ENCODE data around the gene PPM1F. TPM values are rescaled to one million over a fixed set of nuclear protein-coding genes. Genes with fewer than 3 reads are reported as not detected.
"Not testable (repeated sequence)": the region's sequence is repeated elsewhere in the genome, so short reads cannot be mapped to it uniquely, and the experiment has no call there.

The PPM1F gene
- total and polyA plus RNA-seq, 2 donors (not counting 1 experiment from before 2014, with no cell fraction given) = 12.5 to 37.0 TPM

DNA sequence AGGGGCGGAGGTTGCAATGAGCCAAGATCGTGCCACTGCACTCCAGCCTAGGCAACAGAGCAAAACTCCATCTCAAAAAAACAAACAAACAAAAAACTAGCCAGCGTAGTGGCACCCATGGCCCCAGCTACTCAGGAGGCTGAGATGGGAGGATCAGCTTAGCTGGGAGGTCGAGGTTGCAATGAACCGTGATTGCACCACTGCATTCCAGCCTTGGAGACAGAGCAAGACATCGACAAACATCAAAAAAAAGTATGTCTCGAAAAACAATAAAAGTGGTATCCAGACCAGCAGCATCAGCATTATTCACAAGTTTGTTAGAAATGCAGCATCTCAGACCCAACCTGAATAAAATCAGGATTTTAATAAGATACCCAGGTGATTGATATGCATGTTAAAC lies 79.0 kb downstream of the PPM1F start:
- no peak overlapping the region for H3K9ac ChIP-seq (ENCODE audit: insufficient read depth, low read length)
- H3K27ac ChIP-seq (ENCODE audit: insufficient read depth, low read length) = no peak overlapping the region
- no peak overlapping the region for H2AFZ ChIP-seq (ENCODE audit: low read length)
- H3K4me1 ChIP-seq (ENCODE audit: control insufficient read depth, extremely low read depth, insufficient read depth, low read length) = no peaks in the 10 kb centered on the region
- no peak for DNase-seq (ENCODE audit: low read depth in 2 of 2)
- H3K4me3 ChIP-seq (replicated peaks in 1 of 4; ENCODE audit: control extremely low read depth in 1 of 4, insufficient read depth in 1 of 4, low read depth in 3 of 4, low read length in 4 of 4) = no peak overlapping the region
- TF ChIP-seq, protein P1, sequence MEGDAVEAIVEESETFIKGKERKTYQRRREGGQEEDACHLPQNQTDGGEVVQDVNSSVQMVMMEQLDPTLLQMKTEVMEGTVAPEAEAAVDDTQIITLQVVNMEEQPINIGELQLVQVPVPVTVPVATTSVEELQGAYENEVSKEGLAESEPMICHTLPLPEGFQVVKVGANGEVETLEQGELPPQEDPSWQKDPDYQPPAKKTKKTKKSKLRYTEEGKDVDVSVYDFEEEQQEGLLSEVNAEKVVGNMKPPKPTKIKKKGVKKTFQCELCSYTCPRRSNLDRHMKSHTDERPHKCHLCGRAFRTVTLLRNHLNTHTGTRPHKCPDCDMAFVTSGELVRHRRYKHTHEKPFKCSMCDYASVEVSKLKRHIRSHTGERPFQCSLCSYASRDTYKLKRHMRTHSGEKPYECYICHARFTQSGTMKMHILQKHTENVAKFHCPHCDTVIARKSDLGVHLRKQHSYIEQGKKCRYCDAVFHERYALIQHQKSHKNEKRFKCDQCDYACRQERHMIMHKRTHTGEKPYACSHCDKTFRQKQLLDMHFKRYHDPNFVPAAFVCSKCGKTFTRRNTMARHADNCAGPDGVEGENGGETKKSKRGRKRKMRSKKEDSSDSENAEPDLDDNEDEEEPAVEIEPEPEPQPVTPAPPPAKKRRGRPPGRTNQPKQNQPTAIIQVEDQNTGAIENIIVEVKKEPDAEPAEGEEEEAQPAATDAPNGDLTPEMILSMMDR (conservative IDR thresholded peaks at IDR 0.05 in 1 of 2, IDR thresholded peaks at IDR 0.05 in 1 of 2; ENCODE audit: low read depth in 1 of 2, low read length in 2 of 2) = no peak
- TF ChIP-seq EZH2 (IDR thresholded peaks at IDR 0.05; ENCODE audit: low read length, missing control alignments) = no peak
- H4K20me1 ChIP-seq (ENCODE audit: control insufficient read depth, extremely low read depth, insufficient read depth, low read length) = no peaks in the 10 kb centered on the region
- no peaks in the 10 kb centered on the region for H3K9me3 ChIP-seq (ENCODE audit: control insufficient read depth, insufficient read depth, low read depth, low read length)
- H3K27me3 ChIP-seq (ENCODE audit: control insufficient read depth, insufficient read depth, low read length) = no peaks in the 10 kb centered on the region
- H3K36me3 ChIP-seq (ENCODE audit: control insufficient read depth, insufficient read depth, low read length) = no peaks in the 10 kb centered on the region
- H3K79me2 ChIP-seq (ENCODE audit: control insufficient read depth, insufficient read depth, low read length) = no peaks in the 10 kb centered on the region
- no peak overlapping the region for H3K4me2 ChIP-seq (ENCODE audit: extremely low read depth, insufficient read depth, low read length)

DNA sequence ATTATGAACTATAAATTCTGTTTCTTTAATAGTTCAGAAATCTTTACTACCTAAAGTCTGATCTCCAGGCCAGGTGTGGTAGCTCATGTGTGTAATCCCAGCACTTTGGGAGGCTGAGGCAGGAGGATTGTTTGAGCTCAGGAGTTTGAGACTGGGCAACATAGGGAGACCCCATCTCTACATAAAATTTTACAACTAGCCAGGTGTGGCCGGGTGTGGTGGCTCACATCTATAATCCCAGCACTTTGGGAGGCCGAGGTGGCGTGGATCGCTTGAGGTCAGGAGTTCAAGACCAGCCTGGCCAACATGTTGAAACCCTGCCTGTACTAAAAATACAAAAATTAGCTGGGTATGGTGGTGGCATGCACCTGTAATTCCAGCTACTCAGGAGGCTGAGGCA lies 79.9 kb downstream of the PPM1F start:
- H3K79me2 ChIP-seq (ENCODE audit: control insufficient read depth, insufficient read depth, low read length); H3K27me3 ChIP-seq (ENCODE audit: control insufficient read depth, insufficient read depth, low read length); H2AFZ ChIP-seq (ENCODE audit: low read length); DNase-seq (ENCODE audit: low read depth in 2 of 2); H3K9me3 ChIP-seq (ENCODE audit: control insufficient read depth, insufficient read depth, low read depth, low read length); H3K4me3 ChIP-seq (replicated peaks in 1 of 4; ENCODE audit: control extremely low read depth in 1 of 4, insufficient read depth in 1 of 4, low read depth in 3 of 4, low read length in 4 of 4); H3K4me2 ChIP-seq (ENCODE audit: extremely low read depth, insufficient read depth, low read length); H3K36me3 ChIP-seq (ENCODE audit: control insufficient read depth, insufficient read depth, low read length); H3K27ac ChIP-seq (ENCODE audit: insufficient read depth, low read length); H3K4me1 ChIP-seq (ENCODE audit: control insufficient read depth, extremely low read depth, insufficient read depth, low read length); H4K20me1 ChIP-seq (ENCODE audit: control insufficient read depth, extremely low read depth, insufficient read depth, low read length); H3K9ac ChIP-seq (ENCODE audit: insufficient read depth, low read length): not testable (repeated sequence)

Other genes starting within 250 kb of the PPM1F start
- 1.5 and 2.3 TPM in 2 replicates for gene YPEL1, start 217.1 kb downstream of the PPM1F start, total RNA-seq
- 0.36 and 0.51 TPM in 2 replicates for gene YPEL1, start 217.1 kb downstream of the PPM1F start, polyA plus RNA-seq
- 39.3 and 53.8 TPM in 2 replicates for gene MAPK1, start 85.2 kb downstream of the PPM1F start, total RNA-seq
- gene MAPK1, start 85.2 kb downstream of the PPM1F start, polyA plus RNA-seq = 133 and 134 TPM in 2 replicates
- gene TOP3B, start 29.9 kb upstream of the PPM1F start, total RNA-seq = 16.5 and 18.2 TPM in 2 replicates
- gene TOP3B, start 29.9 kb upstream of the PPM1F start, polyA plus RNA-seq = 7.4 and 9.6 TPM in 2 replicates